B cell (primary cell): ENCODE results near the gene MIX23. TPM values are rescaled to one million over a fixed set of nuclear protein-coding genes. Genes with fewer than 3 reads are reported as not detected.

ENCODE experiments used
- ATAC-seq: fragments of 200-7000 bp; cut with Tn5 transposase; one replicate; pipeline ENCODE4 v1.10.0; 2021; ENCODE audit warnings: low read depth, mild to moderate bottlenecking, moderate number of reproducible peaks, moderate library complexity
- CTCF ChIA-PET: fragments of 350-600 bp; sonication (Branson Sonifier 250); formaldehyde crosslinking; loops from one replicate; lab custom pipeline; 2021; ENCODE audit warnings: antibody characterized with exemption, inconsistent platforms; lab: Charles Lee
- POLR2A ChIA-PET: fragments of 350-600 bp; sonication (Branson Sonifier 250); formaldehyde crosslinking; loops from one replicate; lab custom pipeline; 2021; ENCODE audit warnings: antibody characterized with exemption; lab: Charles Lee
- DNase-seq: peaks from one replicate; pipeline ENCODE4 v3.0.0; 2013
- H2AFZ ChIP-seq: 2 replicates; pipeline ENCODE4 v1.6.1; 2012; ENCODE audit warnings: mild to moderate bottlenecking, low read depth, low read length; ENCODE audit not compliant: insufficient read depth, poor library complexity, severe bottlenecking
- H3K27ac ChIP-seq, 2 donors: 1 replicate in 1 of 2; 2 replicates in 1 of 2; pipeline ENCODE4 v1.5.1; 2012 to 2013; ENCODE audit warnings: low read length in 2 of 2, mild to moderate bottlenecking in 2 of 2, moderate library complexity in 1 of 2
- H3K27me3 ChIP-seq, 4 experiments: fragments of 200-600 bp in 1 of 4; sonication (generic) in 1 of 4; replicated peaks in 1 of 4; 1 replicate in 2 of 4; 2 replicates in 2 of 4; pipeline versions ENCODE4 v1.6.1 to v1.7.0; 2013 to 2016; ENCODE audit warnings: low read length in 3 of 4, mild to moderate bottlenecking in 2 of 4, mixed read lengths in 1 of 4, moderate library complexity in 1 of 4; ENCODE audit not compliant: insufficient read depth in 4 of 4, control insufficient read depth in 3 of 4; ENCODE audit errors: control extremely low read depth in 1 of 4
- H3K36me3 ChIP-seq, 2 experiments: replicated peaks in 1 of 2; 1 replicate in 1 of 2; 2 replicates in 1 of 2; pipeline versions ENCODE4 v1.6.1 to v1.7.1; 2013; ENCODE audit warnings: low read length in 1 of 2; ENCODE audit not compliant: insufficient read depth in 2 of 2, control insufficient read depth in 1 of 2; ENCODE audit errors: control extremely low read depth in 1 of 2, extremely low read depth in 1 of 2
- H3K4me1 ChIP-seq, 2 donors: fragments of 200-600 bp in 1 of 2; sonication (generic) in 1 of 2; 1 replicate in 1 of 2; 2 replicates in 1 of 2; pipeline versions ENCODE4 v1.5.1 to v1.6.1; 2013 to 2017; ENCODE audit warnings: low read length in 2 of 2; ENCODE audit not compliant: control insufficient read depth in 2 of 2, insufficient read depth in 2 of 2
- H3K4me2 ChIP-seq: replicated peaks from 2 replicates; pipeline ENCODE3; 2012; ENCODE audit warnings: mild to moderate bottlenecking, low read depth, low read length; ENCODE audit not compliant: poor library complexity, severe bottlenecking
- H3K4me3 ChIP-seq, 5 experiments: fragments of 200-600 bp in 1 of 5; sonication (generic) in 1 of 5; 1 replicate in 3 of 5; 2 replicates in 2 of 5; pipeline versions ENCODE4 v1.5.1 to v1.7.0; 2011 to 2016; ENCODE audit warnings: low read length in 4 of 5, mild to moderate bottlenecking in 4 of 5, low read depth in 2 of 5, control low read depth in 1 of 5, moderate library complexity in 1 of 5; ENCODE audit not compliant: insufficient read depth in 1 of 5; ENCODE audit errors: control extremely low read depth in 1 of 5, extremely low read depth in 1 of 5
- H3K79me2 ChIP-seq: fragments of 200-600 bp; sonication (generic); one replicate; pipeline ENCODE4 v1.6.0; 2016; ENCODE audit warnings: low read length; ENCODE audit not compliant: control insufficient read depth, insufficient read depth
- H3K9ac ChIP-seq: fragments of 200-600 bp; sonication (generic); 2 replicates; pipeline ENCODE4 v1.6.1; 2017; ENCODE audit warnings: mild to moderate bottlenecking, low read length, moderate library complexity
- H3K9me3 ChIP-seq, 3 donors: one replicate each; pipeline versions ENCODE4 v1.6.1 to v1.7.1; 2013; ENCODE audit warnings: low read length in 2 of 3; ENCODE audit not compliant: control insufficient read depth in 2 of 3, insufficient read depth in 1 of 3; ENCODE audit errors: control extremely low read depth in 1 of 3
- H4K20me1 ChIP-seq: 2 replicates; pipeline ENCODE4 v1.6.0; 2012; ENCODE audit warnings: mild to moderate bottlenecking, low read length; ENCODE audit not compliant: insufficient read depth, control insufficient read depth, poor library complexity, severe bottlenecking
- H3K27ac Mint-ChIP-seq: one replicate; pipeline ENCODE4 v1.8.0; 2021; ENCODE audit warnings: mixed read lengths
- H3K27me3 Mint-ChIP-seq: one replicate; pipeline ENCODE4 v1.8.0; 2021; ENCODE audit warnings: mixed read lengths
- H3K4me1 Mint-ChIP-seq: one replicate; pipeline ENCODE4 v1.8.0; 2021; ENCODE audit warnings: mixed read lengths
- H3K4me3 Mint-ChIP-seq: one replicate; pipeline ENCODE4 v1.8.0; 2021; ENCODE audit warnings: mixed read lengths
- H3K9me3 Mint-ChIP-seq: one replicate; pipeline ENCODE4 v1.8.0; 2022; ENCODE audit warnings: mixed read lengths; ENCODE audit not compliant: insufficient read depth
- CTCF ChIP-seq: fragments of 200-600 bp; IDR thresholded peaks from one replicate; pipeline ENCODE4 v1.8.0; 2022; ENCODE audit warnings: antibody characterized with exemption, mild to moderate bottlenecking
- EZH2 ChIP-seq: IDR thresholded peaks from 2 replicates; pipeline ENCODE4 v1.6.1; 2012; ENCODE audit warnings: borderline replicate concordance, low read depth, mild to moderate bottlenecking, moderate library complexity, low read length; ENCODE audit not compliant: insufficient read depth, poor library complexity, severe bottlenecking
- WGBS: methylation state at CpG from one replicate; pipeline ENCODE4 v1.1.5; 2013; ENCODE audit warnings: missing lambda C conversion rate; ENCODE audit not compliant: insufficient coverage; 5-methylcytosine and 5-hydroxymethylcytosine counted together
- intact Hi-C: fragments of 100-400 bp; cut with micrococcal nuclease; formaldehyde crosslinking; loops from one replicate; pipeline ENCODE4 v1.10.0; 2022
- polyA plus RNA-seq: library from polyadenylated mRNA; depleted of rRNA; stranded (reverse); fragments of >200 nt; gene quantifications from 2 replicates; pipeline ENCODE4 v1.2.3, GENCODE V29; 2012
- total RNA-seq, 2 donors: library from RNA; stranded (reverse); fragments of 120-200 nt in 1 of 2; gene quantifications; 1 replicate in 1 of 2; 2 replicates in 1 of 2; pipeline versions ENCODE4 v1.2.3 to v1.2.4, GENCODE V29; 2013 to 2022

The MIX23 gene
- total and polyA plus RNA-seq, 2 donors (not counting 1 experiment from before 2014, with no cell fraction given) = 9.2 to 33.1 TPM

GRCh38 chr3:122409446-122409845 is 26.4 kb upstream of the MIX23 start:
- intact Hi-C loops = no loop called here
- H3K4me1 Mint-ChIP-seq = peaks cover 40% of the 10 kb centered on the region
- Histone ChIP-seq H3K36me3 (peaks cover 2 to 42% of the 10 kb centered on the region in 2 experiments), H3K9me3 (no peaks in the 10 kb centered on the region), H4K20me1 (no peaks in the 10 kb centered on the region), H3K27ac (peak overlapping the region; percentile 73 to 87), H3K9ac (peak overlapping the region; percentile 59), H3K27me3 (no peaks in the 10 kb centered on the region), H3K4me2 (peak overlapping the region; percentile 71), H3K4me3 (peak overlapping the region in 4 of 5 experiments; percentile 31 to 57 (median 34)), H3K79me2 (peaks cover 45% of the 10 kb centered on the region), H3K4me1 (peaks cover 17 to 34% of the 10 kb centered on the region in 2 donors), H2AFZ (peak overlapping the region; percentile 76)
- no peaks in the 10 kb centered on the region for H3K27me3 Mint-ChIP-seq
- TF ChIP-seq CTCF (no peak), EZH2 (no peak)
- POLR2A ChIA-PET = interaction anchor here (0.8 to 1.2 kb wide), 2 partner anchors 24 to 26 kb away, joined by 3 to 6 read pairs; partner anchors contain the start of gene FAM162A
- peak; percentile 73 for DNase-seq
- 2% methylated on average over 4 of the region's 6 CpGs for WGBS
- H3K27ac Mint-ChIP-seq = peak overlapping the region; percentile 92
- H3K9me3 Mint-ChIP-seq = no peaks in the 10 kb centered on the region
- CTCF ChIA-PET = interaction anchor here (1.7 to 3.3 kb wide), 3 partner anchors 16 to 24 kb away, joined by 5 to 18 read pairs (median 16); partner anchors contain the start of genes FAM162A and MIX23
- peak overlapping the region; percentile 73 for H3K4me3 Mint-ChIP-seq
- ATAC-seq = peak; percentile 41

- POLR2A ChIA-PET = interaction anchor here (1.1 kb wide), 1 partner anchor 24 kb away, joined by 3 read pairs; the partner anchor contains the start of gene FAM162A
- CTCF ChIA-PET = interaction anchor here (0.7 to 3.0 kb wide), 2 partner anchors 15 to 17 kb away, joined by 3 to 18 read pairs; no protein-coding TSS in a partner anchor
- Mint-ChIP-seq H3K9me3 (no peaks in the 10 kb centered on the region), H3K27me3 (no peaks in the 10 kb centered on the region), H3K27ac (peak overlapping the region; percentile 26), H3K4me3 (no peak overlapping the region), H3K4me1 (peaks cover 29% of the 10 kb centered on the region)
- peaks cover 16 to 31% of the 10 kb centered on the region in 2 donors for H3K4me1 ChIP-seq
- H2AFZ ChIP-seq = no peak overlapping the region
- H3K27ac ChIP-seq = no peak overlapping the region
- peaks cover 2 to 50% of the 10 kb centered on the region in 2 experiments for H3K36me3 ChIP-seq
- intact Hi-C loops = no loop called here
- no CpG with 5 or more reads among the region's 1 CpG for WGBS
- DNase-seq (no peak), ATAC-seq (no peak)
- H3K27me3 ChIP-seq = no peaks in the 10 kb centered on the region
- H3K4me3 ChIP-seq = no peak overlapping the region
- no peaks in the 10 kb centered on the region for H3K9me3 ChIP-seq
- no peak for TF ChIP-seq EZH2
- TF ChIP-seq CTCF = no peak
- H4K20me1 ChIP-seq = no peaks in the 10 kb centered on the region
- H3K4me2 ChIP-seq = no peak overlapping the region
- peaks cover 31% of the 10 kb centered on the region for H3K79me2 ChIP-seq
- H3K9ac ChIP-seq = no peak overlapping the region
Measured at GRCh38 chr3:122407946-122408345, 24.9 kb upstream of the MIX23 start.
